ENCODE results near the gene C1S. TPM values are rescaled to one million over a fixed set of nuclear protein-coding genes. Genes with fewer than 3 reads are reported as not detected.
"Not testable (repeated sequence)": the region's sequence is repeated elsewhere in the genome, so short reads cannot be mapped to it uniquely, and the experiment has no call there.

Gene C1S
- total RNA-seq, 4 donors from 2014 or later = 103 to 191 (median 117) TPM

- no peak for DNase-seq
- Histone ChIP-seq H3K9me3 (no peaks in the 10 kb centered on the region), H3K4me1 (no peaks in the 10 kb centered on the region), H3K27me3 (no peaks in the 10 kb centered on the region), H3K4me3 (no peak overlapping the region), H3K27ac (no peak overlapping the region), H3K36me3 (no peaks in the 10 kb centered on the region)
- in situ Hi-C loops (cut with MboI; ENCODE audit: low pct_ligation_motif_present in 1 of 4, low pct_unique_long_range_greater_than_20kb in 1 of 4, low sequenced_read_pairs in 3 of 4) = no loop called here
- 81% methylated on average over 6 of the region's 6 CpGs; no CpG with 5 or more reads in 1 of the 2 donors for WGBS, 2 donors (ENCODE audit: low coverage in 1 of 2)
- TF ChIP-seq EP300 (IDR thresholded peaks at IDR 0.05; ENCODE audit: low read depth) = no peak
- TF ChIP-seq POLR2AphosphoS5 (IDR thresholded peaks at IDR 0.05) = no peak
- no peak for TF ChIP-seq CTCF (IDR thresholded peaks at IDR 0.05)
- TF ChIP-seq POLR2A (IDR thresholded peaks at IDR 0.05) = no peak
- intact Hi-C loops (cut with DNase I; ENCODE audit: low total_unique reads) = no loop called here
These were observed 29.2 kb upstream of the C1S start for GRCh38 chr12:7031306-7031705.

DNA sequence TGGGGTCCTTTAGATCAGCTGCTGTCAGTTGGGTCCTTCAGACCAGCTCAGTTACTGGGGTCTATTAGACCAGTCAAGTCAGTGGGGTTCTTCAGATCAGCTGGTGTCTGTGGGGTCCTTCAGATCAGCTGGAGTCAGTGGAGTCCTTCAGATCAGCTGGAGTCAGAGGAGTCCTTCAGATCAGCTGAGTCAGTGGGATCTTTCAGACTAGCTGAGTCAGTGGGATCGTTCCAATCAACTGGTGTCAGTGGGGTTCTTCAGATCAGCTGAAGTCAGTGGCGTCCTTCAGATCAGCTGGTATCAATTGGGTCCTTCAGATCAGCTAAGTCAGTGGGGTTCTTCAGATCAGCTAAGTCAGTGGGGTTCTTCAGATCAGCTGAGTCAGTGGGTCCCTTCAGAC is 27.5 kb upstream of the C1S start:
- DNase-seq = no peak
- intact Hi-C loops (cut with DNase I; ENCODE audit: low total_unique reads) (no loop called here), in situ Hi-C loops (cut with MboI; ENCODE audit: low pct_ligation_motif_present in 1 of 4, low pct_unique_long_range_greater_than_20kb in 1 of 4, low sequenced_read_pairs in 3 of 4) (no loop called here)
- Histone ChIP-seq H3K4me1 (no peaks in the 10 kb centered on the region), H3K4me3 (no peak overlapping the region), H3K36me3 (no peaks in the 10 kb centered on the region), H3K27me3 (no peaks in the 10 kb centered on the region), H3K9me3 (no peaks in the 10 kb centered on the region), H3K27ac (no peak overlapping the region)
- no peak for TF ChIP-seq EP300 (IDR thresholded peaks at IDR 0.05; ENCODE audit: low read depth)
- no peak for TF ChIP-seq POLR2AphosphoS5 (IDR thresholded peaks at IDR 0.05)
- no peak for TF ChIP-seq POLR2A (IDR thresholded peaks at IDR 0.05)
- no peak for TF ChIP-seq CTCF (IDR thresholded peaks at IDR 0.05)
- WGBS, 2 donors (ENCODE audit: low coverage in 1 of 2) = 93% methylated on average over 2 of the region's 2 CpGs; no CpG with 5 or more reads in 1 of the 2 donors

DNA sequence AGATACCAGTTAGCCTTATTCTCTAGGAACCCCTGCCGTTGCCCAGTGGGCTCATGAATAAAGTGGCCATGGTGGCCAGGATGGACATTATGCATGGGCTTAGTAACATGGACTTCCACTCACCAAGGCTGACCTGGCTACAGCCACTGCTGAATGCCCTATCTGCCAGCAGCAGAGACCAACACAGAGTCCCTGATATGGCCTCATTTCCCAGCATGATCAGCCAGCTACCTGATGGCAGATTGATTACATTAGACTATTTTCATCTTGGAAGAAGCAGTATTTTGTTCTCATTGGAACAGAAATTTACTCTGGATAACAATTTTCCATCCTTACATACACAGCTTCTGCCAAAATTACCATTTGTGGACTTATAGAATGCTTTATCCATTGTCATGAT is 26.1 kb upstream of the C1S start:
- 100% methylated on average over 1 of the region's 1 CpG; no CpG with 5 or more reads in 1 of the 2 donors for WGBS, 2 donors (ENCODE audit: low coverage in 1 of 2)
- H3K4me3 ChIP-seq = no peak overlapping the region
- no peaks in the 10 kb centered on the region for H3K9me3 ChIP-seq
- H3K4me1 ChIP-seq = no peaks in the 10 kb centered on the region
- in situ Hi-C loops (cut with MboI; ENCODE audit: low pct_ligation_motif_present in 1 of 4, low pct_unique_long_range_greater_than_20kb in 1 of 4, low sequenced_read_pairs in 3 of 4) (no loop called here), intact Hi-C loops (cut with DNase I; ENCODE audit: low total_unique reads) (no loop called here)
- H3K27ac ChIP-seq = no peak overlapping the region
- H3K36me3 ChIP-seq = no peaks in the 10 kb centered on the region
- no peaks in the 10 kb centered on the region for H3K27me3 ChIP-seq
- no peak for DNase-seq
- TF ChIP-seq POLR2A (IDR thresholded peaks at IDR 0.05) (no peak), POLR2AphosphoS5 (IDR thresholded peaks at IDR 0.05) (no peak), EP300 (IDR thresholded peaks at IDR 0.05; ENCODE audit: low read depth) (no peak), CTCF (IDR thresholded peaks at IDR 0.05) (no peak)

GRCh38 chr12:7035463-7035862 is 25.1 kb upstream of the C1S start:
- TF ChIP-seq POLR2AphosphoS5 (IDR thresholded peaks at IDR 0.05) (no peak), EP300 (IDR thresholded peaks at IDR 0.05; ENCODE audit: low read depth) (no peak), CTCF (IDR thresholded peaks at IDR 0.05) (no peak), POLR2A (IDR thresholded peaks at IDR 0.05) (no peak)
- intact Hi-C loops (cut with DNase I; ENCODE audit: low total_unique reads) = no loop called here
- WGBS, 2 donors (ENCODE audit: low coverage in 1 of 2) = 65% methylated on average over 2 of the region's 2 CpGs
- no peaks in the 10 kb centered on the region for H3K9me3 ChIP-seq
- no peaks in the 10 kb centered on the region for H3K4me1 ChIP-seq
- H3K27ac ChIP-seq = no peak overlapping the region
- in situ Hi-C loops (cut with MboI; ENCODE audit: low pct_ligation_motif_present in 1 of 4, low pct_unique_long_range_greater_than_20kb in 1 of 4, low sequenced_read_pairs in 3 of 4) = no loop called here
- no peak overlapping the region for H3K4me3 ChIP-seq
- H3K36me3 ChIP-seq = no peaks in the 10 kb centered on the region
- no peaks in the 10 kb centered on the region for H3K27me3 ChIP-seq
- DNase-seq = no peak

- 97% methylated on average over 32 of the region's 32 CpGs; no CpG with 5 or more reads in 1 of the 2 donors for WGBS, 2 donors (ENCODE audit: low coverage in 1 of 2)
- H3K27ac ChIP-seq; H3K27me3 ChIP-seq; DNase-seq; intact Hi-C loops (cut with DNase I; ENCODE audit: low total_unique reads); H3K9me3 ChIP-seq; H3K4me1 ChIP-seq; in situ Hi-C loops (cut with MboI; ENCODE audit: low pct_ligation_motif_present in 1 of 4, low pct_unique_long_range_greater_than_20kb in 1 of 4, low sequenced_read_pairs in 3 of 4); H3K36me3 ChIP-seq; H3K4me3 ChIP-seq: not testable (repeated sequence)
These were observed 23.1 kb upstream of the C1S start for GRCh38 chr12:7037411-7037810.
